SK-N-SH treated with all-trans-retinoic acid at 6 μM for 48 hours (cell line): ENCODE data around the gene ALG1L2.
"Not testable (repeated sequence)": the region's sequence is repeated elsewhere in the genome, so short reads cannot be mapped to it uniquely, and the experiment has no call there.

Experiments
- ATAC-seq: fragments of 200-7000 bp; cut with Tn5 transposase; 3 replicates; pipeline ENCODE4 v1.9.1; 2020; ENCODE audit warnings: mild to moderate bottlenecking, moderate library complexity
- ARNTL ChIP-seq: fragments of 450-650 bp; formaldehyde crosslinking; IDR thresholded peaks from 2 replicates; pipeline ENCODE4 v1.5.0; 2020; ENCODE audit warnings: low read depth, mild to moderate bottlenecking, moderate library complexity, borderline replicate concordance
- BACH2 ChIP-seq: fragments of 250-450 bp; sonication (Bioruptor Pico); IDR thresholded peaks from 2 replicates; pipeline ENCODE4 v1.9.0; 2021; ENCODE audit warnings: mild to moderate bottlenecking, borderline replicate concordance
- CSDC2 ChIP-seq: fragments of 250-450 bp; sonication (Bioruptor Pico); IDR thresholded peaks from 2 replicates; pipeline ENCODE4 v1.5.0; 2020; ENCODE audit warnings: mild to moderate bottlenecking, moderate library complexity
- ESRRG ChIP-seq: fragments of 250-450 bp; sonication (Bioruptor Pico); IDR thresholded peaks from 2 replicates; pipeline ENCODE4 v1.6.1; 2021; ENCODE audit warnings: mild to moderate bottlenecking
- GLIS3 ChIP-seq: fragments of 250-450 bp; sonication (Bioruptor Pico); IDR thresholded peaks from 2 replicates; pipeline ENCODE4 v1.5.0; 2020; ENCODE audit warnings: mild to moderate bottlenecking, moderate library complexity
- OSR1 ChIP-seq: fragments of 250-450 bp; sonication (Bioruptor Pico); IDR thresholded peaks from 2 replicates; pipeline ENCODE4 v1.8.0; 2022; ENCODE audit warnings: moderate library complexity, mild to moderate bottlenecking, inconsistent platforms
- PATZ1 ChIP-seq: fragments of 250-450 bp; sonication (Bioruptor Pico); IDR thresholded peaks from 2 replicates; pipeline ENCODE4 v1.8.0; 2020; ENCODE audit warnings: mild to moderate bottlenecking, moderate library complexity, borderline replicate concordance
- PPARA ChIP-seq: fragments of 250-450 bp; sonication (Bioruptor Pico); IDR thresholded peaks from 2 replicates; pipeline ENCODE4 v1.5.0; 2020; ENCODE audit warnings: mild to moderate bottlenecking, borderline replicate concordance
- RARB ChIP-seq: fragments of 250-450 bp; sonication (Bioruptor Pico); IDR thresholded peaks from 2 replicates; pipeline ENCODE4 v1.8.0; 2021; ENCODE audit warnings: mild to moderate bottlenecking, moderate library complexity
- SNAI2 ChIP-seq: fragments of 250-450 bp; sonication (Bioruptor Pico); IDR thresholded peaks from 2 replicates; pipeline ENCODE4 v1.5.0; 2020; ENCODE audit warnings: mild to moderate bottlenecking, moderate library complexity
- TCF4 ChIP-seq: fragments of 250-450 bp; sonication (Bioruptor Pico); IDR thresholded peaks from 2 replicates; pipeline ENCODE4 v1.8.0; 2021; ENCODE audit warnings: mild to moderate bottlenecking, moderate library complexity, borderline replicate concordance
- TOX ChIP-seq: fragments of 250-450 bp; sonication (Bioruptor Pico); IDR thresholded peaks from 2 replicates; pipeline ENCODE4 v1.8.0; 2021; ENCODE audit warnings: mild to moderate bottlenecking, moderate library complexity, borderline replicate concordance
- TSHZ2 ChIP-seq: fragments of 250-450 bp; sonication (Bioruptor Pico); IDR thresholded peaks from 2 replicates; pipeline ENCODE4 v1.5.0; 2020; ENCODE audit warnings: mild to moderate bottlenecking, moderate library complexity
- ZC3H10 ChIP-seq: fragments of 250-450 bp; sonication (Bioruptor Pico); IDR thresholded peaks from 2 replicates; pipeline ENCODE4 v1.5.1; 2021; ENCODE audit warnings: mild to moderate bottlenecking, moderate library complexity
- ZFP3 ChIP-seq: fragments of 250-450 bp; sonication (Bioruptor Pico); IDR thresholded peaks from 2 replicates; pipeline ENCODE4 v1.5.0; 2020; ENCODE audit warnings: mild to moderate bottlenecking, moderate library complexity
- ZFP30 ChIP-seq: fragments of 450-650 bp; formaldehyde crosslinking; IDR thresholded peaks from 2 replicates; pipeline ENCODE4 v1.5.0; 2022; ENCODE audit warnings: mild to moderate bottlenecking, moderate library complexity
- ZNF565 ChIP-seq: fragments of 450-650 bp; formaldehyde crosslinking; conservative IDR thresholded peaks from 2 replicates; pipeline ENCODE4 v1.5.0; 2020; ENCODE audit warnings: low read depth, mild to moderate bottlenecking, moderate library complexity
- ZNF70 ChIP-seq: fragments of 450-650 bp; formaldehyde crosslinking; IDR thresholded peaks from 2 replicates; pipeline ENCODE4 v1.5.0; 2020; ENCODE audit warnings: mild to moderate bottlenecking, moderate library complexity
- ZNF8 ChIP-seq: fragments of 450-650 bp; formaldehyde crosslinking; IDR thresholded peaks from 2 replicates; pipeline ENCODE4 v1.5.0; 2020; ENCODE audit warnings: mild to moderate bottlenecking, moderate library complexity
- TF ChIP-seq, protein P1 (sequence below): fragments of 250-450 bp; sonication (Bioruptor Pico); IDR thresholded peaks from 2 replicates; pipeline ENCODE4 v1.8.0; 2021; ENCODE audit warnings: low read depth, mild to moderate bottlenecking, moderate library complexity, borderline replicate concordance
- TF ChIP-seq, protein P2 (sequence below): fragments of 250-450 bp; sonication (Bioruptor Pico); IDR thresholded peaks from 2 replicates; pipeline ENCODE4 v1.5.1; 2020; ENCODE audit warnings: low read depth, mild to moderate bottlenecking, moderate library complexity

ALG1L2 gene

DNA sequence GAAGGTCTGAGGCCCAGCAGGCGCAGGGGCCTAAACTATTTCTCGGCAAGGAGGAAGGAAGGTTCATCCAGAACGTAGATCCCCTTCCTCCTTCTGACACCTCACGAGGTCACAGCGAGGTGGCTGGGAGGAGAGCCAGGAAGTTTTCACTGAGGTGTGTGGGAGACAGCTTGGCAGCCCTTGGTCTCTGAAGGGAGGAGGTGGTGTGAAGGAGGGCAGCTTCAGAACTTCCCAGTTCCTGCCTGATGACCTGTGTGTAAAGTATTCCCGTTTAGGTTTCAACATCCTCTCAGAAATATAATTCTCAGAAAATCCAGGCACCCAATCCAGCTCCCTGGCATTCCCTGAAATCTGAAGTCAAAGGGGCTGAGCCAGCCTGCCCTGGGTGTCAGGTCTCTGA is 22.9 kb upstream of the ALG1L2 start:
- not testable (repeated sequence) for ATAC-seq

- ATAC-seq = not testable (repeated sequence)
Observed at GRCh38 chr3:130059162-130059561, 22.5 kb upstream of the ALG1L2 start.

DNA sequence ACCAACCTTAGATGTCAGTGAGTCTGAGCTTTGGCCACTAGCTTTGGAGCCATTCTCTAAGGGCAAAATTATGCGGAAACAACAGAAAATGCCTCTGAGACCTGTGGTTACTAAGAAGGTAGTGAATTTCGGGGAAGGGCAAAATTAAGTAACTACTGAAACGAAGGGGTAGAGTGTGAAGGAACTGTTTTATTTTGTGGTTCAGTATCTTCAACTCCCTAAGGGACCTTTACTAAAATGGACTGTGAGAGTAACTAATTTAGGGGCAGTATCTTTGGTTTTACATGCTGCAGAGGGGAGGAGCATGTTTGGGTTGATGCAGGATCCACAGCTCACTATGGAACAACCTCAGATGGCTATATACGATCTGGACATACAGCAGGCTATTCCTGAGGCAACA is 8.0 kb upstream of the ALG1L2 start:
- TF ChIP-seq PATZ1 (CRISPR knock-in tag) (no peak), BACH2 (CRISPR knock-in tag) (no peak), TOX (CRISPR knock-in tag) (no peak), ZNF70 (CRISPR knock-in tag) (no peak), ZC3H10 (CRISPR knock-in tag) (no peak), TCF4 (CRISPR knock-in tag) (no peak), CSDC2 (CRISPR knock-in tag) (no peak), ZNF565 (no peak), ZFP30 (CRISPR knock-in tag) (no peak), TSHZ2 (no peak), OSR1 (CRISPR knock-in tag) (no peak), RARB (CRISPR knock-in tag) (no peak), PPARA (no peak), ESRRG (no peak), SNAI2 (no peak), GLIS3 (no peak), ARNTL (CRISPR knock-in tag) (no peak)
- TF ChIP-seq, protein P1, sequence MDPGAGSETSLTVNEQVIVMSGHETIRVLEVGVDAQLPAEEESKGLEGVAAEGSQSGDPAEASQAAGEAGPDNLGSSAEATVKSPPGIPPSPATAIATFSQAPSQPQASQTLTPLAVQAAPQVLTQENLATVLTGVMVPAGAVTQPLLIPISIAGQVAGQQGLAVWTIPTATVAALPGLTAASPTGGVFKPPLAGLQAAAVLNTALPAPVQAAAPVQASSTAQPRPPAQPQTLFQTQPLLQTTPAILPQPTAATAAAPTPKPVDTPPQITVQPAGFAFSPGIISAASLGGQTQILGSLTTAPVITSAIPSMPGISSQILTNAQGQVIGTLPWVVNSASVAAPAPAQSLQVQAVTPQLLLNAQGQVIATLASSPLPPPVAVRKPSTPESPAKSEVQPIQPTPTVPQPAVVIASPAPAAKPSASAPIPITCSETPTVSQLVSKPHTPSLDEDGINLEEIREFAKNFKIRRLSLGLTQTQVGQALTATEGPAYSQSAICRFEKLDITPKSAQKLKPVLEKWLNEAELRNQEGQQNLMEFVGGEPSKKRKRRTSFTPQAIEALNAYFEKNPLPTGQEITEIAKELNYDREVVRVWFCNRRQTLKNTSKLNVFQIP (CRISPR knock-in tag) = no peak
- TF ChIP-seq, protein P2, sequence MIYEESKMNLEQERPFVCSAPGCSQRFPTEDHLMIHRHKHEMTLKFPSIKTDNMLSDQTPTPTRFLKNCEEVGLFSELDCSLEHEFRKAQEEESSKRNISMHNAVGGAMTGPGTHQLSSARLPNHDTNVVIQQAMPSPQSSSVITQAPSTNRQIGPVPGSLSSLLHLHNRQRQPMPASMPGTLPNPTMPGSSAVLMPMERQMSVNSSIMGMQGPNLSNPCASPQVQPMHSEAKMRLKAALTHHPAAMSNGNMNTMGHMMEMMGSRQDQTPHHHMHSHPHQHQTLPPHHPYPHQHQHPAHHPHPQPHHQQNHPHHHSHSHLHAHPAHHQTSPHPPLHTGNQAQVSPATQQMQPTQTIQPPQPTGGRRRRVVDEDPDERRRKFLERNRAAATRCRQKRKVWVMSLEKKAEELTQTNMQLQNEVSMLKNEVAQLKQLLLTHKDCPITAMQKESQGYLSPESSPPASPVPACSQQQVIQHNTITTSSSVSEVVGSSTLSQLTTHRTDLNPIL (CRISPR knock-in tag) = no peak
- ATAC-seq = no peak

- no peak for ATAC-seq
- TF ChIP-seq ZFP3 = no peak
- TF ChIP-seq ARNTL (CRISPR knock-in tag) = no peak
- TF ChIP-seq ZNF565 = no peak
- TF ChIP-seq, protein P1 (CRISPR knock-in tag) = no peak
- no peak for TF ChIP-seq ZNF8 (CRISPR knock-in tag)
- TF ChIP-seq TSHZ2 = no peak
- no peak for TF ChIP-seq PATZ1 (CRISPR knock-in tag)
- TF ChIP-seq PPARA = no peak
- no peak for TF ChIP-seq ZNF70 (CRISPR knock-in tag)
- TF ChIP-seq, protein P2 (CRISPR knock-in tag) = no peak
- TF ChIP-seq ZFP30 (CRISPR knock-in tag) = no peak
Observed at GRCh38 chr3:130077636-130078035, 4.0 kb upstream of the ALG1L2 start.
